GM12878 (cell line): ENCODE data around the gene LSM6. TPM values are rescaled to one million over a fixed set of nuclear protein-coding genes. Genes with fewer than 3 reads are reported as not detected.

Experiments used
- ATAC-seq: fragments of 200-7000 bp; cut with Tn5 transposase; 3 replicates; pipeline ENCODE4 v1.9.1; 2020; ENCODE audit warnings: mild to moderate bottlenecking, moderate library complexity
- BruUV-seq: library from RNA; stranded (reverse); fragments of 400-500 nt; replicated peaks from 2 replicates; lab custom pipeline; 2021; lab: Mats Ljungman, UMichigan
- CTCF ChIA-PET: fragments of 300-600 bp; sonication (Branson Sonifier 250); formaldehyde crosslinking; extraction: SDS; loops from one replicate; lab custom pipeline; 2021; ENCODE audit warnings: inconsistent platforms; lab: Yijun Ruan, JAX
- POLR2A ChIA-PET: fragments of 350-600 bp; formaldehyde crosslinking; extraction: SDS; loops from one replicate; lab custom pipeline; 2021; ENCODE audit warnings: inconsistent platforms; lab: Charles Lee
- RAD21 ChIA-PET: fragments of 300-600 bp; sonication (Branson Sonifier 250); formaldehyde crosslinking; loops from one replicate; lab custom pipeline; 2023; ENCODE audit warnings: antibody characterized with exemption; ENCODE audit not compliant: unreplicated experiment; lab: Charles Lee
- SMC1A ChIA-PET: fragments of 300-600 bp; sonication (Branson Sonifier 250); formaldehyde crosslinking; loops from one replicate; lab custom pipeline; 2023; ENCODE audit not compliant: unreplicated experiment, uncharacterized antibody; lab: Charles Lee
- DNase-seq: peaks from one replicate; pipeline ENCODE4 v3.0.0-alpha.2; 2011; ENCODE audit warnings: low read depth, low spot score
- FAIRE-seq: peaks from 3 replicates; lab custom pipeline; 2011; peaks lifted over from hg19 to GRCh38; lab: Jason Lieb, UNC
- H2AFZ ChIP-seq: 2 replicates; pipeline ENCODE4 v1.6.0; 2011; ENCODE audit warnings: low read depth, low read length, control low read depth; ENCODE audit not compliant: control insufficient read depth
- H3K27ac ChIP-seq: 2 replicates; pipeline ENCODE4 v1.5.1; 2011; ENCODE audit warnings: control low read depth; ENCODE audit not compliant: control insufficient read depth, insufficient read depth
- H3K27me3 ChIP-seq, 2 experiments: replicated peaks in 1 of 2; 2 replicates each; pipeline versions ENCODE4 v1.6.0 to v1.6.1; 2011; ENCODE audit warnings: low read length in 1 of 2; ENCODE audit not compliant: control insufficient read depth in 2 of 2, insufficient read depth in 2 of 2
- H3K36me3 ChIP-seq, 2 experiments: 2 replicates each; pipeline ENCODE4 v1.5.1; 2011; ENCODE audit warnings: low read length in 1 of 2; ENCODE audit not compliant: control insufficient read depth in 2 of 2, insufficient read depth in 2 of 2
- H3K4me1 ChIP-seq: 2 replicates; pipeline ENCODE4 v1.6.1; 2011; ENCODE audit warnings: mild to moderate bottlenecking, low read length, moderate library complexity, mixed read lengths; ENCODE audit not compliant: control insufficient read depth, insufficient read depth
- H3K4me2 ChIP-seq: 2 replicates; pipeline ENCODE4 v1.6.0; 2011; ENCODE audit warnings: control low read depth; ENCODE audit not compliant: control insufficient read depth, insufficient read depth
- H3K4me3 ChIP-seq: fragments of 200-600 bp; sonication (generic); 2 replicates; pipeline ENCODE4 v1.5.1; 2016
- H3K79me2 ChIP-seq: 2 replicates; pipeline ENCODE4 v1.6.0; 2011; ENCODE audit warnings: low read length; ENCODE audit not compliant: control insufficient read depth, insufficient read depth
- H3K9ac ChIP-seq: 2 replicates; pipeline ENCODE4 v1.8.0; 2011; ENCODE audit warnings: low read length, control low read depth, mixed read lengths; ENCODE audit not compliant: control insufficient read depth, insufficient read depth
- H3K9me3 ChIP-seq: replicated peaks from 3 replicates; pipeline ENCODE4 v1.5.1; 2011; ENCODE audit warnings: mild to moderate bottlenecking, low read length; ENCODE audit not compliant: control insufficient read depth, insufficient read depth
- H4K20me1 ChIP-seq: 2 replicates; pipeline ENCODE4 v1.6.0; 2011; ENCODE audit not compliant: control insufficient read depth, insufficient read depth
- BACH1 ChIP-seq: fragments of 450-650 bp; IDR thresholded peaks from 2 replicates; pipeline ENCODE4 v1.6.1; 2017; ENCODE audit warnings: mild to moderate bottlenecking, borderline replicate concordance
- CBX3 ChIP-seq: fragments of 200-600 bp; sonication (generic); IDR thresholded peaks from 2 replicates; pipeline ENCODE4 v1.6.1; 2016; ENCODE audit warnings: low read depth, borderline replicate concordance
- EGR1 ChIP-seq, 2 experiments: IDR thresholded peaks; 1 replicate in 1 of 2; 2 replicates in 1 of 2; pipeline ENCODE4 v1.6.1; 2011 to 2012; ENCODE audit warnings: low read depth in 2 of 2, low read length in 2 of 2, borderline replicate concordance in 1 of 2, mild to moderate bottlenecking in 1 of 2, moderate library complexity in 1 of 2
- EP300 ChIP-seq, 2 experiments: fragments of 150-350 bp in 1 of 2; IDR thresholded peaks; 2 replicates each; pipeline ENCODE4 v1.6.1; 2011 to 2012; ENCODE audit warnings: low read depth in 2 of 2, low read length in 2 of 2, borderline replicate concordance in 1 of 2, improper control_type of control experiment in 1 of 2, inconsistent platforms in 1 of 2; ENCODE audit not compliant: control insufficient read depth in 1 of 2
- JUND ChIP-seq: IDR thresholded peaks from 2 replicates; pipeline ENCODE4 v1.6.1; 2012; ENCODE audit warnings: low read depth, mild to moderate bottlenecking, low read length, improper control_type of control experiment, moderate library complexity
- KAT2A ChIP-seq: conservative IDR thresholded peaks from 2 replicates; pipeline ENCODE4 v1.6.1; 2011; ENCODE audit warnings: low read depth, low read length; ENCODE audit not compliant: control insufficient read depth
- LARP7 ChIP-seq: fragments of 450-650 bp; IDR thresholded peaks from 2 replicates; pipeline ENCODE4 v1.6.1; 2017; ENCODE audit warnings: mild to moderate bottlenecking
- MEF2A ChIP-seq: IDR thresholded peaks from 2 replicates; pipeline ENCODE4 v1.6.1; 2011; ENCODE audit warnings: low read depth, mild to moderate bottlenecking, low read length, moderate library complexity; ENCODE audit not compliant: insufficient read depth
- NR2C1 ChIP-seq: fragments of 450-650 bp; IDR thresholded peaks from 2 replicates; pipeline ENCODE4 v1.6.1; 2017; ENCODE audit warnings: antibody characterized with exemption, mild to moderate bottlenecking, moderate library complexity
- NR2F1 ChIP-seq: fragments of 450-650 bp; conservative IDR thresholded peaks from 2 replicates; pipeline ENCODE4 v1.6.1; 2017; ENCODE audit warnings: mild to moderate bottlenecking
- RBBP5 ChIP-seq: fragments of 200-600 bp; sonication (generic); conservative IDR thresholded peaks from 2 replicates; pipeline ENCODE4 v1.6.1; 2016
- SUZ12 ChIP-seq: fragments of 200-600 bp; sonication (generic); IDR thresholded peaks from one replicate; pipeline ENCODE4 v1.6.1; 2018; ENCODE audit warnings: antibody characterized with exemption, mild to moderate bottlenecking; ENCODE audit not compliant: unreplicated experiment
- ZNF274 ChIP-seq: IDR thresholded peaks from one replicate; pipeline ENCODE4 v1.8.0; 2011; ENCODE audit not compliant: insufficient read length, insufficient read depth
- ZNF622 ChIP-seq: fragments of 450-650 bp; IDR thresholded peaks from 2 replicates; pipeline ENCODE4 v1.6.1; 2017; ENCODE audit warnings: mild to moderate bottlenecking, inconsistent platforms
- ZSCAN29 ChIP-seq: fragments of 450-650 bp; IDR thresholded peaks from 2 replicates; pipeline ENCODE4 v1.6.1; 2017; ENCODE audit warnings: mild to moderate bottlenecking, moderate library complexity
- ZZZ3 ChIP-seq: IDR thresholded peaks from 2 replicates; pipeline ENCODE4 v1.6.1; 2011; ENCODE audit warnings: low read depth; ENCODE audit not compliant: control insufficient read depth, insufficient read length
- in situ Hi-C: fragments of 300-500 bp; cut with MboI; formaldehyde crosslinking; loops from 9 replicates; pipeline ENCODE4 v1.14.3; 2018; ENCODE audit warnings: mixed read lengths
- intact Hi-C: fragments of 100-400 bp; cut with micrococcal nuclease; formaldehyde crosslinking; loops from one replicate; pipeline ENCODE4 v1.14.2; 2022; ENCODE audit not compliant: unreplicated experiment
- polyA plus RNA-seq, 11 experiments: library from polyadenylated mRNA; depleted of rRNA in 4 of 11; unstranded in 6 of 11; stranded (reverse) in 5 of 11; fragments of >200 nt; fragmentation: Nextera tagmentation in 4 of 11; fragmentation: Illumina TruSeq in 1 of 11; extraction: Ambion mirVana in 4 of 11; extraction: Trizol in 1 of 11; gene quantifications; 1 replicate in 1 of 11; 2 replicates in 10 of 11; pipeline versions ENCODE4 v1.2.1 to v1.2.3, GENCODE V29; 2011 to 2016; ENCODE audit warnings: inconsistent platforms in 2 of 11, missing spikeins in 2 of 11, low read depth in 1 of 11
- total RNA-seq, 4 experiments: library from RNA; depleted of rRNA in 3 of 4; stranded (reverse); fragments of >200 nt in 3 of 4; fragmentation: Illumina TruSeq in 1 of 4; extraction: Trizol in 1 of 4; gene quantifications; 2 replicates each; pipeline versions ENCODE4 v1.2.1 to v1.2.3, GENCODE V29; 2013 to 2021
- TF ChIP-seq, protein P1 (sequence below): fragments of 150-350 bp; IDR thresholded peaks from 2 replicates; pipeline ENCODE4 v1.6.1; 2014; ENCODE audit warnings: mild to moderate bottlenecking, low read depth, low read length

The LSM6 gene
- total and polyA plus RNA-seq, 10 of the 15 experiments (the other 5 are each of a cell fraction or from before 2014, with no cell fraction given): 68.0 to 282 (median 229) TPM

DNA sequence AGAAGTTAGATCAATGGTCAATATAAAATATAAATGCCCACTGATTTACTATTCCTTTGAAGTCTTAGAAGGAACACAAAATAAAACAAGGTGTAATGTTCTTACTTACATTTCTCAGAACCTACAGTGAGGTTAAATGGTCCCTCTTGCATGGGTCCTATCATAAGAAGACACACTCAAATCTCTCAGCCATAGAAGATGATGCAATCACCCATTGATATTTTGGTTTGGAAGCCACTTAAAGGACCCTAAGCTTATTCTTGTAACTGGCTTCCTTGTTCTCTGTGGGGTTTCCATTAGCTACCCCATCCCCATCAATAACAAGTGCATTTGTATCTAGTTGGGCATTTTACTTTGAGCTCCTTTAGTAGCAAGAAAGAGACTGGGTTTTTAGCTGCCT is 53.9 kb downstream of the LSM6 start:
- H3K4me1 ChIP-seq: no peaks in the 10 kb centered on the region
- no peaks in the 10 kb centered on the region; the same call in 2 of the 3 replicates for H3K9me3 ChIP-seq
- H3K4me3 ChIP-seq: no peak overlapping the region
- DNase-seq (no peak), ATAC-seq (no peak), FAIRE-seq (no peak)
- no TSS peak for BruUV-seq
- no peaks in the 10 kb centered on the region for H4K20me1 ChIP-seq
- H3K36me3 ChIP-seq: no peaks in the 10 kb centered on the region
- no peak overlapping the region for H3K27ac ChIP-seq
- ChIA-PET CTCF (interaction anchor here (1.0 kb wide), 1 partner anchor 134 kb away, joined by 4 read pairs; no protein-coding TSS in a partner anchor), POLR2A (no interaction called here), SMC1A (interaction anchor here (0.7 to 1.6 kb wide), 6 partner anchors 13 to 868 kb away, joined by 3 to 4 read pairs (median 3); no protein-coding TSS in a partner anchor), RAD21 (no interaction called here)
- in situ Hi-C loops (no loop called here), intact Hi-C loops (no loop called here)
- H3K9ac ChIP-seq: no peak overlapping the region
- no peaks in the 10 kb centered on the region for H3K27me3 ChIP-seq
- H2AFZ ChIP-seq: no peak overlapping the region
- H3K4me2 ChIP-seq: no peak overlapping the region
- TF ChIP-seq EP300 (IDR thresholded peaks at IDR 0.05; ENCODE audit: borderline replicate concordance in 1 of 2, control insufficient read depth in 1 of 2, low read depth in 2 of 2, low read length in 2 of 2) (no peak), ZZZ3 (no peak), JUND (no peak), NR2C1 (no peak), NR2F1 (no peak), RBBP5 (no peak), MEF2A (no peak), LARP7 (no peak), ZSCAN29 (no peak), CBX3 (no peak), SUZ12 (no peak), BACH1 (no peak), ZNF274 (no peak), ZNF622 (no peak), KAT2A (no peak), EGR1 (IDR thresholded peaks at IDR 0.05; ENCODE audit: borderline replicate concordance in 1 of 2, low read depth in 2 of 2, low read length in 2 of 2) (no peak)
- TF ChIP-seq, protein P1, sequence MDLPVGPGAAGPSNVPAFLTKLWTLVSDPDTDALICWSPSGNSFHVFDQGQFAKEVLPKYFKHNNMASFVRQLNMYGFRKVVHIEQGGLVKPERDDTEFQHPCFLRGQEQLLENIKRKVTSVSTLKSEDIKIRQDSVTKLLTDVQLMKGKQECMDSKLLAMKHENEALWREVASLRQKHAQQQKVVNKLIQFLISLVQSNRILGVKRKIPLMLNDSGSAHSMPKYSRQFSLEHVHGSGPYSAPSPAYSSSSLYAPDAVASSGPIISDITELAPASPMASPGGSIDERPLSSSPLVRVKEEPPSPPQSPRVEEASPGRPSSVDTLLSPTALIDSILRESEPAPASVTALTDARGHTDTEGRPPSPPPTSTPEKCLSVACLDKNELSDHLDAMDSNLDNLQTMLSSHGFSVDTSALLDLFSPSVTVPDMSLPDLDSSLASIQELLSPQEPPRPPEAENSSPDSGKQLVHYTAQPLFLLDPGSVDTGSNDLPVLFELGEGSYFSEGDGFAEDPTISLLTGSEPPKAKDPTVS: no peak
- no peaks in the 10 kb centered on the region for H3K79me2 ChIP-seq
